Kidney epithelial cell (primary cell): Measurements from ENCODE around the gene DLGAP1. TPM values are rescaled to one million over a fixed set of nuclear protein-coding genes. Genes with fewer than 3 reads are reported as not detected.
"Not testable (repeated sequence)": the region's sequence is repeated elsewhere in the genome, so short reads cannot be mapped to it uniquely, and the experiment has no call there.

Source experiments
- DNase-seq: peaks from one replicate; pipeline ENCODE4 v3.0.0-alpha.2; 2010; ENCODE audit warnings: low read depth
- H3K27me3 ChIP-seq: 2 replicates; pipeline ENCODE4 v1.6.0; 2011; ENCODE audit warnings: low read length; ENCODE audit not compliant: control insufficient read depth, insufficient read depth
- H3K36me3 ChIP-seq: 2 replicates; pipeline ENCODE4 v1.5.1; 2011; ENCODE audit warnings: low read length; ENCODE audit not compliant: control insufficient read depth, insufficient read depth
- H3K4me3 ChIP-seq: 2 replicates; pipeline ENCODE4 v1.5.1; 2011; ENCODE audit warnings: low read depth, mild to moderate bottlenecking, control low read depth, low read length
- total RNA-seq: library from RNA; depleted of rRNA; stranded (reverse); fragments of >200 nt; gene quantifications from 2 replicates; pipeline ENCODE4 v1.2.3, GENCODE V29; 2015
- TF ChIP-seq, protein P1 (sequence below): IDR thresholded peaks from 2 replicates; pipeline ENCODE4 v1.5.1; 2011; ENCODE audit warnings: mild to moderate bottlenecking, moderate library complexity, low read length, control low read depth, inconsistent platforms; ENCODE audit not compliant: insufficient read depth, poor library complexity, severe bottlenecking

The DLGAP1 gene
- total RNA-seq = 1.9 and 2.6 TPM in 2 replicates

- peak; percentile 5 for DNase-seq
- peak within 1 kb of the TSS; percentile 45 for H3K4me3 ChIP-seq
Measured at GRCh38 chr18:4455113-4455811, at the start of gene DLGAP1. Gene DLGAP1, minus strand, starts transcription at chr18:4455307.

GRCh38 chr18:4494703-4495284 lies 39.7 kb upstream of the DLGAP1 start:
- H3K27me3 ChIP-seq, H3K36me3 ChIP-seq, DNase-seq, H3K4me3 ChIP-seq: not testable (repeated sequence)

More at GRCh38 chr18:4455113-4455811, at the start of gene DLGAP1:
- TF ChIP-seq, protein P1, sequence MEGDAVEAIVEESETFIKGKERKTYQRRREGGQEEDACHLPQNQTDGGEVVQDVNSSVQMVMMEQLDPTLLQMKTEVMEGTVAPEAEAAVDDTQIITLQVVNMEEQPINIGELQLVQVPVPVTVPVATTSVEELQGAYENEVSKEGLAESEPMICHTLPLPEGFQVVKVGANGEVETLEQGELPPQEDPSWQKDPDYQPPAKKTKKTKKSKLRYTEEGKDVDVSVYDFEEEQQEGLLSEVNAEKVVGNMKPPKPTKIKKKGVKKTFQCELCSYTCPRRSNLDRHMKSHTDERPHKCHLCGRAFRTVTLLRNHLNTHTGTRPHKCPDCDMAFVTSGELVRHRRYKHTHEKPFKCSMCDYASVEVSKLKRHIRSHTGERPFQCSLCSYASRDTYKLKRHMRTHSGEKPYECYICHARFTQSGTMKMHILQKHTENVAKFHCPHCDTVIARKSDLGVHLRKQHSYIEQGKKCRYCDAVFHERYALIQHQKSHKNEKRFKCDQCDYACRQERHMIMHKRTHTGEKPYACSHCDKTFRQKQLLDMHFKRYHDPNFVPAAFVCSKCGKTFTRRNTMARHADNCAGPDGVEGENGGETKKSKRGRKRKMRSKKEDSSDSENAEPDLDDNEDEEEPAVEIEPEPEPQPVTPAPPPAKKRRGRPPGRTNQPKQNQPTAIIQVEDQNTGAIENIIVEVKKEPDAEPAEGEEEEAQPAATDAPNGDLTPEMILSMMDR = no peak
- Histone ChIP-seq H3K27me3 (peaks cover 27% of the 10 kb centered on the region), H3K36me3 (no peaks in the 10 kb centered on the region)

GRCh38 chr18:4468511-4468910 lies 13.4 kb upstream of the DLGAP1 start:
- Histone ChIP-seq H3K4me3 (no peak overlapping the region), H3K36me3 (no peaks in the 10 kb centered on the region), H3K27me3 (no peaks in the 10 kb centered on the region)
- no peak for DNase-seq
- TF ChIP-seq, protein P1 = no peak

GRCh38 chr18:4454537-4455112 lies 482 bp downstream of the DLGAP1 start:
- peak overlapping the region; percentile 45 for H3K4me3 ChIP-seq
- TF ChIP-seq, protein P1 = no peak
- no peak for DNase-seq
- H3K27me3 ChIP-seq = peaks cover 27% of the 10 kb centered on the region
- H3K36me3 ChIP-seq = no peaks in the 10 kb centered on the region

GRCh38 chr18:4453874-4454536 lies 1.1 kb downstream of the DLGAP1 start:
- TF ChIP-seq, protein P1 = no peak
- no peak for DNase-seq
- peaks cover 27% of the 10 kb centered on the region for H3K27me3 ChIP-seq
- H3K36me3 ChIP-seq = no peaks in the 10 kb centered on the region
- peak overlapping the region; percentile 45 for H3K4me3 ChIP-seq

DNA sequence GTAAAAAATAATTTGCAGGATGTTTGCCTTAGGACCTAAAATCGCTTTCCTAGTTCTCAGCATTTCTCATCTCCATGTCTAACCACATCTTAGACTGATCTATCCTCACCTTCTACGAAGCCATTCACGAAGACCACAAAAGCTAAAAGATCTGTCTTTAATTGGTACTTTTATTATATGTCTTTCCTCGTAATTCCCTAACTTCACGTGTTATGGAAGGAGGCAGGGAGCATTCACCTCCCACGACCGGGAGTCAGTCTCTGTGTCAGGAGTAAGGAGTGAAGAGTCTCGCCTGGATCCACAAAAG lies 1.6 kb downstream of the DLGAP1 start:
- H3K4me3 ChIP-seq = no peak overlapping the region
- TF ChIP-seq, protein P1 = no peak
- no peaks in the 10 kb centered on the region for H3K36me3 ChIP-seq
- H3K27me3 ChIP-seq = peaks cover 27% of the 10 kb centered on the region
- DNase-seq = no peak
